NT2/D1 (cell line): ENCODE results near the gene ZBTB20.

Experiments used
- SUZ12 ChIP-seq: IDR thresholded peaks from 2 replicates; pipeline ENCODE4 v1.6.1; 2011; ENCODE audit not compliant: insufficient read length, insufficient read depth; ENCODE audit errors: extremely low read depth
- YY1 ChIP-seq: IDR thresholded peaks from 2 replicates; pipeline ENCODE4 v1.6.1; 2011; ENCODE audit not compliant: insufficient read length, insufficient read depth
- ZNF274 ChIP-seq: IDR thresholded peaks from 2 replicates; pipeline ENCODE4 v1.6.1; 2011; ENCODE audit warnings: mild to moderate bottlenecking, low read depth, low read length

DNA sequence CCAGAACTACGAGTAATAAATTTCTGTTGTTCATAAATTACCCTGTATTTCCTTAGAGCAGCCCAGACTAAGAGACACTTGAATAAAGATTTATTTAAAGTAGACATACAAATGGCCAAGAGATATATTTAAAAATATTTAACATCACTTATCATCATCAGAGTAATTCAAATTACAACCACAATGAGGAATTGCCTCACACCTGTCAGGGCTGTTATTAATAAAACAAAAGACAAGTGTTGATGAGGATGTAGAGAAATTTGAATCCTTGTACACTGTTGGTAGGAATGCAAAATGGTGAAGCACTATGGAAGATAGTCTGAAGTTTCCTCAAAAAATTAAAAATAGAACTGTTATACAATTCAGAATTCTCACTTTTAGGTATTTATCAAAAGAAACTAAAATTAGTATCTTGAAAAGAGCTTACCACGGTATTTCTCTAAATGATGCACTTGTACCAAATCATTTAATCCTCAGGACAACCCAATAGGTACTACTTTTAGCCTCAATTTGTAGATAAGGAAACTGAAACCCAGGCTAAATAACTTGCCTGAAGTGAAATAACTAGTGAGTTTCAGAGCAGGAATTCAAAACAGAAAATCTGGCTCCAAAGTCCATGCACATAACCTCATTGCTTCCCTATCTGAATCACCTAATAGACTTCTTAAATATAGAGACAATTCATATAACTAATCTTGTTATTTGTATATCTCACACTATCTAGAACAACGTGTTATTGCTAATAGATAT is 69.4 kb downstream of the ZBTB20 start:
- TF ChIP-seq ZNF274 (no peak), YY1 (no peak), SUZ12 (no peak)
